DOHH2 (cell line): ENCODE results near the gene OR13C4.

Experiments used
- CTCF ChIP-seq: fragments of 200-600 bp; sonication (generic); IDR thresholded peaks from one replicate; pipeline ENCODE4 v1.5.1; 2014; ENCODE audit warnings: antibody characterized with exemption, mild to moderate bottlenecking, low read depth, low read length; ENCODE audit not compliant: poor library complexity, severe bottlenecking
- EZH2phosphoT487 ChIP-seq: fragments of 200-600 bp; sonication (generic); IDR thresholded peaks from 2 replicates; pipeline ENCODE4 v1.6.1; 2017; ENCODE audit warnings: borderline replicate concordance, mild to moderate bottlenecking, antibody characterized with exemption, low read length, moderate library complexity, mixed read lengths

GRCh38 chr9:104556830-104557634 lies 30.0 kb upstream of the OR13C4 start:
- no peak for TF ChIP-seq CTCF
- no peak for TF ChIP-seq EZH2phosphoT487
